ENCODE measurements around the gene AKR1C3. TPM values are rescaled to one million over a fixed set of nuclear protein-coding genes. Genes with fewer than 3 reads are reported as not detected.
"Not testable (repeated sequence)": the region's sequence is repeated elsewhere in the genome, so short reads cannot be mapped to it uniquely, and the experiment has no call there.

Gene AKR1C3
- total and polyA plus RNA-seq, 8 donors, result 8.7 to 36.1 (median 17.0) TPM

DNA sequence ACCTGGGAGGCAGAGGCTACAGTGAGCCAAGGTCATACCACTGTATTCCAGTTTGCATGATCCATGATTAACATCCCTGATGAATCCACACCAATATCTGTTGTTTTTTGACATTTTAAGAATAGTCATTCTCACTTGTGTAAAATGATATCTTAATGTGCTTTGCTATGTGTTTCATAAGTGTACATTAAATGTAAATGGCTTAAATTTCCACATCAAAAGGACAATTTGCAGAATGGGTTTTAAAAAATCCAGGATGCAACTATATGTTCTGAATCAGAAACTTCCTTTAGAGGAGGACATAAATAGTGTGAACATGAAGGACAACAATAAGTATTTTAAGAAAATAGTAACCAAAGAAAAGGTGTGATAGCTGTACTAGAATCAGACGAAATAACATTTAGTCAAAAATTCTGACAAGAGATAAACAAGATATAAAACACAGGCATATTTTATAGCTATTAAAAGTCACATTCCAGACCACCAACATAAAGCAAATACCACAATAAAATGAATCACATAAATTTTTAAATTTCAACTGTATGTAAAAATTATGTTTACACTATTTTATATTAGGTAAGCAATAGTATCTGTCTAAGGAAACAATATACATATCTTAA, 42.4 kb downstream of the AKR1C3 start:
- Histone ChIP-seq H3K27me3 (no peaks in the 10 kb centered on the region), H3K27ac (no peak overlapping the region), H3K4me3 (no peak overlapping the region), H3K9me3 (no peaks in the 10 kb centered on the region), H3K4me1 (peaks cover 2 to 4% (median 2%) of the 10 kb centered on the region in 3 donors), H3K36me3 (no peaks in the 10 kb centered on the region)
- 89 to 97% methylated on average over 1 of the region's 1 CpG for WGBS, 2 donors
- intact Hi-C loops (cut with DNase I), result no loop called here
- ATAC-seq (no peak), FAIRE-seq (no peak), DNase-seq (no peak)
- TF ChIP-seq CTCF (IDR thresholded peaks at IDR 0.05), result no peak

GRCh38 chr10:5137699-5138098, 43.5 kb downstream of the AKR1C3 start:
- H3K27me3 ChIP-seq; intact Hi-C loops (cut with DNase I); H3K27ac ChIP-seq; H3K36me3 ChIP-seq; FAIRE-seq; ATAC-seq; DNase-seq; H3K4me3 ChIP-seq; H3K9me3 ChIP-seq: not testable (repeated sequence)
- peaks cover 6 to 13% (median 9%) of the 10 kb centered on the region in 3 donors for H3K4me1 ChIP-seq
- 39 to 79% methylated on average over 2 to 4 of the region's 4 CpGs for WGBS, 2 donors

DNA sequence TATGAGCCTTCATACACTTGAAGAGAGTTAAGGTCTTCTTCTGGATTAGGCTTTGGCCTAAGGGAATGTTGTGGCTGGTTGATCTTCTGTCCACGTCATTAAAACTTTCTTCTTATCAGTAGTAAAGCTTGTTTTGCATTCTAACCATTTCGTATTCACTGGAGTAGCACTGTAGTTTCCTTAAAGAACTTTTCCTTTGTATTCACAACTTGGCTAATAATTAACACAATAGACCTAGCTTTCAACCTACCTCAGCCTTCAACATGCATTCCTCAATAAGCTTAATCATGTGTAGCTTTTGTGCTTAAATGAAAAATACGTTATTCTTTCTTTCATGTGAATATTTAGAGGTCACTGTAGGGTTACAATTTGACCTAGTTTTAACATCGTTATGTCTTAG, 48.0 kb downstream of the AKR1C3 start:
- Histone ChIP-seq H3K27ac (peak overlapping the region in 1 of 4 donors; percentile 32), H3K4me1 (peaks cover 16 to 23% (median 17%) of the 10 kb centered on the region in 3 donors), H3K27me3 (no peaks in the 10 kb centered on the region), H3K4me3 (no peak overlapping the region), H3K9me3 (no peaks in the 10 kb centered on the region), H3K36me3 (no peaks in the 10 kb centered on the region)
- FAIRE-seq, result no peak
- TF ChIP-seq CTCF (IDR thresholded peaks at IDR 0.05), result no peak
- ATAC-seq, result peak; percentile 48 to 82 (median 79)
- 11 to 16% methylated on average over 4 of the region's 4 CpGs for WGBS, 2 donors
- DNase-seq, result no peak
- intact Hi-C loops (cut with DNase I), result no loop called here

- H3K27ac ChIP-seq, result no peak overlapping the region
- no peak for TF ChIP-seq CTCF (IDR thresholded peaks at IDR 0.05)
- intact Hi-C loops (cut with DNase I), result no loop called here
- DNase-seq (no peak), FAIRE-seq (no peak), ATAC-seq (no peak)
- WGBS, 2 donors, result 82 to 84% methylated on average over 5 of the region's 5 CpGs
- no peaks in the 10 kb centered on the region for H3K9me3 ChIP-seq
- H3K4me3 ChIP-seq, result no peak overlapping the region
- peaks cover 21 to 29% (median 24%) of the 10 kb centered on the region in 3 donors for H3K4me1 ChIP-seq
- no peaks in the 10 kb centered on the region for H3K36me3 ChIP-seq
- H3K27me3 ChIP-seq, result no peaks in the 10 kb centered on the region
Observed at GRCh38 chr10:5143137-5143536, 48.9 kb downstream of the AKR1C3 start.

GRCh38 chr10:5146920-5147254, 52.7 kb downstream of the AKR1C3 start:
- peak in 1 of 4 donors; percentile 51 for ATAC-seq
- intact Hi-C loops (cut with DNase I), result no loop called here
- Histone ChIP-seq H3K36me3 (no peaks in the 10 kb centered on the region), H3K9me3 (no peaks in the 10 kb centered on the region), H3K4me3 (no peak overlapping the region), H3K27me3 (no peaks in the 10 kb centered on the region), H3K4me1 (peaks cover 19 to 36% (median 35%) of the 10 kb centered on the region in 3 donors), H3K27ac (peak overlapping the region; percentile 35 to 90 (median 72))
- peak in 1 of 6 donors; percentile 37 for DNase-seq
- no peak for FAIRE-seq
- no peak for TF ChIP-seq CTCF (IDR thresholded peaks at IDR 0.05)
- 24 to 38% methylated on average over 5 of the region's 5 CpGs for WGBS, 2 donors
